IMR-90 (cell line): ENCODE measurements around the gene TMPRSS3. TPM values are rescaled to one million over a fixed set of nuclear protein-coding genes. Genes with fewer than 3 reads are reported as not detected.

Experiments used
- ATAC-seq: fragments of 200-7000 bp; cut with Tn5 transposase; 2 replicates; pipeline ENCODE4 v1.9.1; 2020; ENCODE audit warnings: low read depth, mild to moderate bottlenecking, moderate library complexity
- BruUV-seq: library from RNA; stranded (reverse); fragments of 400-500 nt; replicated peaks from 2 replicates; lab custom pipeline; 2021; lab: Mats Ljungman, UMichigan
- CTCF ChIA-PET: fragments of 300-600 bp; formaldehyde crosslinking; extraction: SDS; loops from one replicate; lab custom pipeline; 2021; ENCODE audit warnings: antibody characterized with exemption; lab: Yijun Ruan, JAX
- POLR2A ChIA-PET: fragments of 300-600 bp; sonication (Branson Sonifier 250); formaldehyde crosslinking; loops from one replicate; lab custom pipeline; 2022; ENCODE audit warnings: antibody characterized with exemption; ENCODE audit not compliant: unreplicated experiment; lab: Charles Lee
- DNase-seq: peaks from one replicate; pipeline ENCODE4 v3.0.0; 2013
- H2AFZ ChIP-seq: replicated peaks from 2 replicates; pipeline ENCODE3; 2013; ENCODE audit warnings: low read length, mild to moderate bottlenecking; ENCODE audit not compliant: poor library complexity
- H2AK5ac ChIP-seq: 2 replicates; pipeline ENCODE4 v1.6.1; 2013; ENCODE audit warnings: low read depth, low read length, inconsistent platforms
- H2AK9ac ChIP-seq: replicated peaks from 2 replicates; pipeline ENCODE3; 2013; ENCODE audit warnings: mild to moderate bottlenecking, low read depth, low read length, moderate library complexity; ENCODE audit not compliant: poor library complexity
- H2BK120ac ChIP-seq: 2 replicates; pipeline ENCODE4 v1.6.1; 2013; ENCODE audit warnings: low read depth, low read length, inconsistent platforms
- H2BK15ac ChIP-seq: 3 replicates; pipeline ENCODE4 v1.6.1; 2013; ENCODE audit warnings: low read depth, low read length, inconsistent platforms
- H2BK20ac ChIP-seq: 2 replicates; pipeline ENCODE4 v1.6.1; 2013; ENCODE audit warnings: low read depth, mild to moderate bottlenecking, inconsistent platforms, low read length, moderate library complexity
- H2BK5ac ChIP-seq: 2 replicates; pipeline ENCODE4 v1.6.1; 2013; ENCODE audit warnings: mild to moderate bottlenecking, low read depth, low read length, inconsistent platforms; ENCODE audit not compliant: poor library complexity, severe bottlenecking
- H3K14ac ChIP-seq: replicated peaks from 2 replicates; pipeline ENCODE4 v1.6.1; 2013; ENCODE audit warnings: low read depth, low read length, inconsistent platforms
- H3K18ac ChIP-seq: 2 replicates; pipeline ENCODE4 v1.6.1; 2013; ENCODE audit warnings: low read depth, low read length, control low read depth
- H3K23ac ChIP-seq: 2 replicates; pipeline ENCODE4 v1.6.1; 2013; ENCODE audit warnings: low read depth, low read length, inconsistent platforms
- H3K27ac ChIP-seq: 2 replicates; pipeline ENCODE4 v1.5.1; 2013; ENCODE audit warnings: mild to moderate bottlenecking, control low read depth, low read length; ENCODE audit not compliant: insufficient read depth
- H3K27me3 ChIP-seq: 2 replicates; pipeline ENCODE4 v1.6.1; 2013; ENCODE audit warnings: low read length; ENCODE audit not compliant: control insufficient read depth, insufficient read depth
- H3K36me3 ChIP-seq: 2 replicates; pipeline ENCODE4 v1.6.1; 2013; ENCODE audit warnings: low read length, mixed read lengths; ENCODE audit not compliant: control insufficient read depth, insufficient read depth
- H3K4ac ChIP-seq: 2 replicates; pipeline ENCODE4 v1.6.1; 2013; ENCODE audit warnings: low read depth, low read length, inconsistent platforms
- H3K4me1 ChIP-seq: 2 replicates; pipeline ENCODE4 v1.6.1; 2013; ENCODE audit warnings: low read length, mixed read lengths; ENCODE audit not compliant: control insufficient read depth, insufficient read depth
- H3K4me2 ChIP-seq: 2 replicates; pipeline ENCODE4 v1.6.1; 2013; ENCODE audit warnings: low read depth, mild to moderate bottlenecking, control low read depth, low read length, moderate library complexity
- H3K4me3 ChIP-seq: 2 replicates; pipeline ENCODE4 v1.5.1; 2013; ENCODE audit warnings: low read depth, mild to moderate bottlenecking, control low read depth, low read length, moderate library complexity; ENCODE audit not compliant: insufficient read depth
- H3K56ac ChIP-seq: 2 replicates; pipeline ENCODE4 v1.6.1; 2013; ENCODE audit warnings: low read length, inconsistent platforms; ENCODE audit not compliant: insufficient read depth; ENCODE audit errors: extremely low read depth
- H3K79me1 ChIP-seq, 2 experiments: 2 replicates each; pipeline ENCODE4 v1.6.1; 2013; ENCODE audit warnings: low read length in 2 of 2, inconsistent platforms in 1 of 2, low read depth in 1 of 2
- H3K9ac ChIP-seq: 2 replicates; pipeline ENCODE4 v1.6.1; 2013; ENCODE audit warnings: low read depth, low read length, control low read depth
- H3K9me1 ChIP-seq: 2 replicates; pipeline ENCODE4 v1.6.1; 2013; ENCODE audit warnings: low read length, inconsistent platforms; ENCODE audit not compliant: insufficient read depth
- H3K9me3 ChIP-seq: 2 replicates; pipeline ENCODE4 v1.6.1; 2013; ENCODE audit warnings: low read length; ENCODE audit not compliant: control insufficient read depth, insufficient read depth
- H4K20me1 ChIP-seq: 2 replicates; pipeline ENCODE4 v1.6.1; 2013; ENCODE audit warnings: low read length, inconsistent platforms; ENCODE audit not compliant: insufficient read depth
- H4K5ac ChIP-seq: 2 replicates; pipeline ENCODE4 v1.6.1; 2013; ENCODE audit warnings: mild to moderate bottlenecking, low read depth, low read length, control low read depth
- H4K8ac ChIP-seq, 2 experiments: 2 replicates each; pipeline ENCODE4 v1.6.1; 2013; ENCODE audit warnings: low read depth in 2 of 2, low read length in 2 of 2, control low read depth in 1 of 2, inconsistent platforms in 1 of 2
- H4K91ac ChIP-seq: 2 replicates; pipeline ENCODE4 v1.6.1; 2013; ENCODE audit warnings: low read depth, low read length, inconsistent platforms; ENCODE audit not compliant: insufficient read depth
- FOS ChIP-seq: fragments of 150-350 bp; IDR thresholded peaks from 2 replicates; pipeline ENCODE4 v1.6.1; 2016; ENCODE audit warnings: low read depth, low read length
- MAFK ChIP-seq: IDR thresholded peaks from 2 replicates; pipeline ENCODE4 v1.6.1; 2012; ENCODE audit warnings: low read depth, low read length, improper control_type of control experiment
- POLR2A ChIP-seq: IDR thresholded peaks from 2 replicates; pipeline ENCODE4 v1.6.1; 2012; ENCODE audit warnings: mild to moderate bottlenecking, low read depth, low read length
- USF2 ChIP-seq: fragments of 150-350 bp; IDR thresholded peaks from 2 replicates; pipeline ENCODE4 v1.6.1; 2017; ENCODE audit warnings: mild to moderate bottlenecking, antibody characterized with exemption, low read length, low read depth
- WGBS, 2 experiments: methylation state at CpG; one replicate each; pipeline versions ENCODE4 v1.1.5 to v1.1.7; 2013; ENCODE audit warnings: missing lambda C conversion rate in 2 of 2; ENCODE audit not compliant: insufficient read length in 1 of 2; ENCODE audit errors: extremely low coverage in 2 of 2; 5-methylcytosine and 5-hydroxymethylcytosine counted together
- dilution Hi-C: fragments of 300-500 bp; cut with HindIII; formaldehyde crosslinking; loops from one replicate; pipeline ENCODE4 v1.14.3; 2018; ENCODE audit warnings: low sequenced_read_pairs; ENCODE audit not compliant: unreplicated experiment
- in situ Hi-C: fragments of 300-500 bp; cut with MboI; formaldehyde crosslinking; loops from 3 replicates; pipeline ENCODE4 v1.14.3; 2019; ENCODE audit warnings: low sequenced_read_pairs, inconsistent platforms, mixed read lengths
- intact Hi-C: fragments of 100-400 bp; cut with micrococcal nuclease; formaldehyde crosslinking; loops from 2 replicates; pipeline ENCODE4 v1.10.0; 2022
- polyA plus RNA-seq, 3 experiments: library from polyadenylated mRNA; depleted of rRNA; stranded (reverse); fragments of >200 nt; gene quantifications; 2 replicates each; pipeline ENCODE4 v1.2.3, GENCODE V29; 2012; ENCODE audit warnings: low replicate concordance in 1 of 3
- total RNA-seq: library from RNA; depleted of rRNA; stranded (reverse); fragments of >200 nt; gene quantifications from 2 replicates; pipeline ENCODE4 v1.2.3, GENCODE V29; 2012

The TMPRSS3 gene
- total and polyA plus RNA-seq, 2 of the 4 experiments (the other 2 are of a cell fraction), result not detected

GRCh38 chr21:42352441-42353095, 43.3 kb downstream of the TMPRSS3 start:
- Histone ChIP-seq H3K4ac (no peak overlapping the region), H3K79me1 (no peaks in the 10 kb centered on the region), H3K27ac (no peak overlapping the region), H3K56ac (no peak overlapping the region), H3K23ac (no peak overlapping the region), H2BK120ac (no peak overlapping the region), H4K8ac (no peak overlapping the region), H2BK5ac (no peak overlapping the region), H4K5ac (no peak overlapping the region), H4K91ac (no peak overlapping the region), H3K9me3 (no peaks in the 10 kb centered on the region; the same call in 1 of the 2 replicates), H3K14ac (no peak overlapping the region), H4K20me1 (no peaks in the 10 kb centered on the region), H2AFZ (no peak overlapping the region), H3K4me2 (no peak overlapping the region), H3K9me1 (no peaks in the 10 kb centered on the region), H3K27me3 (peaks cover 16% of the 10 kb centered on the region), H2BK20ac (no peak overlapping the region), H3K36me3 (no peaks in the 10 kb centered on the region), H2AK5ac (no peak overlapping the region), H3K9ac (no peak overlapping the region), H2BK15ac (no peak overlapping the region), H3K4me3 (no peak overlapping the region), H3K18ac (no peak overlapping the region), H2AK9ac (no peak overlapping the region), H3K4me1 (no peaks in the 10 kb centered on the region)
- CTCF ChIA-PET, result no interaction called here
- TF ChIP-seq MAFK (no peak), FOS (no peak), USF2 (no peak), POLR2A (no peak)
- dilution Hi-C loops, result no loop called here
- BruUV-seq, result no TSS peak
- POLR2A ChIA-PET, result no interaction called here
- 54% methylated on average over 8 of the region's 14 CpGs; no CpG with 5 or more reads in 1 of the 2 experiments for WGBS, 2 experiments
- in situ Hi-C loops, result no loop called here
- ATAC-seq (no peak), DNase-seq (no peak)
- intact Hi-C loops, result no loop called here
